Spleen (tissue), 11 donors: ENCODE measurements around the gene PCBP3. TPM values are rescaled to one million over a fixed set of nuclear protein-coding genes. Genes with fewer than 3 reads are reported as not detected.
A peak's percentile ranks its signal among the peaks of the same experiment; 100 is the strongest.

Source experiments
- DNase-seq: peaks from one replicate; pipeline ENCODE4 v3.0.0-alpha.2; 2020
- H3K27ac ChIP-seq, 8 donors: fragments of 200-600 bp; sonication (generic) in 7 of 8; 1 replicate in 4 of 8; 2 replicates in 4 of 8; pipeline versions ENCODE4 v1.5.0 to v1.8.0; 2016 to 2021; ENCODE audit warnings: inconsistent platforms in 4 of 8, mild to moderate bottlenecking in 4 of 8, moderate library complexity in 1 of 8
- H3K27me3 ChIP-seq, 7 donors: fragments of 200-600 bp; sonication (generic) in 6 of 7; replicated peaks in 1 of 7; 1 replicate in 4 of 7; 2 replicates in 3 of 7; pipeline versions ENCODE4 v1.5.0 to v1.8.0; 2016 to 2021; ENCODE audit warnings: inconsistent platforms in 3 of 7, mild to moderate bottlenecking in 1 of 7
- H3K36me3 ChIP-seq, 6 donors: fragments of 200-600 bp; sonication (generic) in 5 of 6; 1 replicate in 4 of 6; 2 replicates in 2 of 6; pipeline versions ENCODE4 v1.5.0 to v1.8.0; 2016 to 2021; ENCODE audit warnings: inconsistent platforms in 2 of 6
- H3K4me1 ChIP-seq, 6 donors: fragments of 200-600 bp; sonication (generic) in 5 of 6; 1 replicate in 3 of 6; 2 replicates in 3 of 6; pipeline versions ENCODE4 v1.5.0 to v1.8.0; 2016 to 2021; ENCODE audit warnings: inconsistent platforms in 3 of 6
- H3K4me3 ChIP-seq, 8 donors: fragments of 200-600 bp; sonication (generic) in 7 of 8; 1 replicate in 4 of 8; 2 replicates in 4 of 8; pipeline versions ENCODE4 v1.5.0 to v1.8.0; 2016 to 2021; ENCODE audit warnings: inconsistent platforms in 4 of 8, mild to moderate bottlenecking in 4 of 8, moderate library complexity in 2 of 8
- H3K9me3 ChIP-seq, 8 donors: fragments of 200-600 bp; sonication (generic) in 7 of 8; 1 replicate in 4 of 8; 2 replicates in 4 of 8; pipeline versions ENCODE4 v1.5.0 to v1.8.0; 2016 to 2021; ENCODE audit warnings: inconsistent platforms in 4 of 8
- CTCF ChIP-seq, 11 experiments: fragments of 200-600 bp in 7 of 11; fragments of 450-650 bp in 4 of 11; sonication (generic) in 4 of 11; IDR thresholded peaks in 8 of 11; conservative IDR thresholded peaks in 3 of 11; 1 replicate in 7 of 11; 2 replicates in 4 of 11; pipeline versions ENCODE4 v1.4.0 to v1.8.0; 2016 to 2021; ENCODE audit warnings: antibody characterized with exemption in 11 of 11, inconsistent platforms in 4 of 11, mild to moderate bottlenecking in 1 of 11
- POLR2A ChIP-seq, 3 donors: fragments of 450-650 bp; IDR thresholded peaks; one replicate each; pipeline ENCODE4 v1.5.1; 2017; ENCODE audit warnings: antibody characterized with exemption in 3 of 3, mild to moderate bottlenecking in 1 of 3
- POLR2AphosphoS5 ChIP-seq, 3 donors: sonication (generic); formaldehyde crosslinking; IDR thresholded peaks; one replicate each; pipeline ENCODE4 v1.5.1; 2017; ENCODE audit warnings: antibody characterized with exemption in 3 of 3
- WGBS, 5 donors: extraction: QIAGEN DNeasy Blood & Tissue Kit in 3 of 5; methylation state at CpG; one replicate each; pipeline versions ENCODE4 v1.1.5 to v1.1.7; 2013 to 2018; 5-methylcytosine and 5-hydroxymethylcytosine counted together
- intact Hi-C: fragments of 100-400 bp; cut with DNase I; formaldehyde crosslinking; loops from one replicate; pipeline ENCODE4 v1.15.0; 2023; ENCODE audit warnings: low total_unique reads
- polyA plus RNA-seq, 3 donors: library from polyadenylated mRNA; stranded (reverse); fragments of 200-250 nt; gene quantifications; one replicate each; pipeline ENCODE4 v1.2.1, GENCODE V29; 2013
- total RNA-seq, 7 donors: library from RNA; depleted of rRNA in 3 of 7; stranded (reverse); fragments of >200 nt in 3 of 7; fragmentation: NEBNext Ultra II Directional in 4 of 7; extraction: Animal tissue kit (Norgen Biotek cat#: 25700) in 4 of 7; gene quantifications; one replicate each; pipeline versions ENCODE4 v1.1.0 to v1.2.1, GENCODE V29; 2016 to 2021
- donor health status: healthy with polysubstance abuse.
- donor health status: DM: no; HTN: no; CAD: no; lungs with moderate emphysema.
- donor health status: DM: no; HTN: no; CAD: no.
- donor health status: Bipolar disorder and iron deficiency.
- donor health status: healthy.
- donor health status: DM: no; HTN: no; CAD: no.
- donor health status: DM: yes; HTN: yes; CAD: no.

The PCBP3 gene
- total and polyA plus RNA-seq, 10 donors, result 4.2 to 31.6 (median 15.2) TPM

- intact Hi-C loops, result no loop called here
- Histone ChIP-seq H3K36me3 (no peaks in the 10 kb centered on the region), H3K9me3 (no peaks in the 10 kb centered on the region), H3K27me3 (no peaks in the 10 kb centered on the region), H3K27ac (peak overlapping the region in 1 of 8 donors; percentile 17), H3K4me3 (no peak overlapping the region), H3K4me1 (peaks cover 0 to 22% (median 4%) of the 10 kb centered on the region in 6 donors)
- no peak for TF ChIP-seq CTCF (IDR thresholded peaks at IDR 0.05 in 8 of 11, conservative IDR thresholded peaks at IDR 0.05 in 3 of 11)
- peak in 1 of 3 donors; percentile 25 for TF ChIP-seq POLR2AphosphoS5 (IDR thresholded peaks at IDR 0.05)
- DNase-seq, result peak; percentile 76
- WGBS, 5 donors, result 65 to 77% (median 72%) methylated on average over 14 to 17 of the region's 17 CpGs
Measured at GRCh38 chr21:45870851-45871615, 227.5 kb downstream of the PCBP3 start.

DNA sequence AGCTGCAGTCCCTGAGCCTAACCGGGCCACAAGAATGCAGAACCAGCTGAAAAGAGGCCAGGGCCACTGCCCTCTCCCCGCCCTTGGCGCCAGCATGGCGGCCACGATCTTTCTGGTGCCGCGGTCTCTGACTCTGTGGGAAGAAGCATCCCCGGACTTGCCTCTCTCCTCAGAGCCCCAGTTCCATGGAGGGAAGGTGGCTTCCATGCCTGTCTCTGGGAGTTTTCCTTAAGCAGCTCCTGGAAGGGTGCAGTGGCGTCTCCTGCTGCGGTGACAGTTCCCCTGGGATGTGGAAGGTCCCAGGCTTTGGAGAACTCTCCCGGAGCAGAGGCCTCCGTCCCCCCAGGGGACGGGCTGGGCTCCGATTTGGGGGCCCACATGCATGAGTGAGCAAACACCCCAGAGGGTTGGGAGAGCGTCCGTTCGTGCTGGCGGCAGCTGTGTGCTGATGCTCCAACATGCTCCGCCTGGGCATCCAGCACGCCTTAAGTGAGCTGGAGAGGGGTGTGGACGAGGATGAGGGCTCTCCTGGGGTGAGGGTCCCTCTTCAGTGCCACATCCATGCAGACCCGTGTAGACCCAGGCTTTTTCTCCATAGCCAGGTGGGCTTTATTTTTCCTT, 228.2 kb downstream of the PCBP3 start:
- TF ChIP-seq CTCF (IDR thresholded peaks at IDR 0.05 in 8 of 11, conservative IDR thresholded peaks at IDR 0.05 in 3 of 11), result no peak
- no peak for TF ChIP-seq POLR2A (IDR thresholded peaks at IDR 0.05)
- no peak for TF ChIP-seq POLR2AphosphoS5 (IDR thresholded peaks at IDR 0.05)
- intact Hi-C loops, result no loop called here
- no peak overlapping the region for H3K4me3 ChIP-seq
- H3K27ac ChIP-seq, result no peak overlapping the region
- peak; percentile 63 for DNase-seq
- no peaks in the 10 kb centered on the region for H3K27me3 ChIP-seq
- H3K9me3 ChIP-seq, result no peaks in the 10 kb centered on the region
- no peaks in the 10 kb centered on the region for H3K36me3 ChIP-seq
- WGBS, 5 donors, result 83 to 93% (median 89%) methylated on average over 13 to 22 of the region's 22 CpGs
- peaks cover 0 to 23% (median 4%) of the 10 kb centered on the region in 6 donors for H3K4me1 ChIP-seq

GRCh38 chr21:45872471-45872870, 228.9 kb downstream of the PCBP3 start:
- WGBS, 5 donors, result 89 to 96% (median 94%) methylated on average over 9 to 11 of the region's 11 CpGs
- no peak overlapping the region for H3K4me3 ChIP-seq

More at GRCh38 chr21:45872471-45872870, 228.9 kb downstream of the PCBP3 start:
- H3K36me3 ChIP-seq, result no peaks in the 10 kb centered on the region
- DNase-seq, result peak; percentile 61
- H3K4me1 ChIP-seq, result peaks cover 0 to 27% (median 5%) of the 10 kb centered on the region in 6 donors
- TF ChIP-seq POLR2AphosphoS5 (IDR thresholded peaks at IDR 0.05), result no peak
- no peak for TF ChIP-seq POLR2A (IDR thresholded peaks at IDR 0.05)
- TF ChIP-seq CTCF (IDR thresholded peaks at IDR 0.05 in 8 of 11, conservative IDR thresholded peaks at IDR 0.05 in 3 of 11), result no peak
- intact Hi-C loops, result no loop called here
- H3K27me3 ChIP-seq, result no peaks in the 10 kb centered on the region
- no peaks in the 10 kb centered on the region for H3K9me3 ChIP-seq
- no peak overlapping the region for H3K27ac ChIP-seq
